Psoas muscle (tissue), 8 donors: ENCODE data around the gene PCBP2. TPM values are rescaled to one million over a fixed set of nuclear protein-coding genes. Genes with fewer than 3 reads are reported as not detected.
A peak's percentile ranks its signal among the peaks of the same experiment; 100 is the strongest.

Experiments used
- ATAC-seq, 4 donors: fragments of 200-7000 bp; cut with Tn5 transposase; one replicate each; pipeline ENCODE4 v1.9.1; 2020; ENCODE audit warnings: moderate library complexity in 3 of 4, mild to moderate bottlenecking in 2 of 4
- DNase-seq, 2 donors: peaks; one replicate each; pipeline ENCODE4 v3.0.0-alpha.2; 2020
- H3K27ac ChIP-seq: fragments of 200-600 bp; one replicate; pipeline ENCODE4 v1.8.0; 2022
- H3K27me3 ChIP-seq, 3 donors: fragments of 200-600 bp in 1 of 3; one replicate each; pipeline versions ENCODE4 v1.6.1 to v1.8.0; 2013 to 2022; ENCODE audit warnings: low read length in 2 of 3, mild to moderate bottlenecking in 2 of 3, moderate library complexity in 1 of 3; ENCODE audit not compliant: insufficient read depth in 3 of 3
- H3K36me3 ChIP-seq, 2 donors: fragments of 200-600 bp in 1 of 2; one replicate each; pipeline versions ENCODE4 v1.6.1 to v1.8.0; 2013 to 2022; ENCODE audit warnings: low read depth in 1 of 2, mild to moderate bottlenecking in 1 of 2, moderate library complexity in 1 of 2; ENCODE audit not compliant: insufficient read depth in 1 of 2
- H3K4me1 ChIP-seq: fragments of 200-600 bp; one replicate; pipeline ENCODE4 v1.8.0; 2022
- H3K4me3 ChIP-seq: fragments of 200-600 bp; one replicate; pipeline ENCODE4 v1.8.0; 2022; ENCODE audit warnings: mild to moderate bottlenecking
- H3K9me3 ChIP-seq: fragments of 200-600 bp; one replicate; pipeline ENCODE4 v1.8.0; 2022
- WGBS, 3 donors: extraction: QIAGEN DNeasy Blood & Tissue Kit; methylation state at CpG; one replicate each; pipeline versions ENCODE4 v1.1.6 to v1.1.7; 2013; 5-methylcytosine and 5-hydroxymethylcytosine counted together
- intact Hi-C, 2 donors: fragments of 100-400 bp; cut with DNase I; formaldehyde crosslinking; loops; one replicate each; pipeline versions ENCODE4 v1.11.0 to v1.14.2; 2022
- polyA plus RNA-seq, 3 donors: library from polyadenylated mRNA; stranded (reverse); fragments of 200-250 nt; gene quantifications; one replicate each; pipeline ENCODE4 v1.2.3, GENCODE V29; 2013
- total RNA-seq, 4 donors: library from RNA; stranded (reverse); fragmentation: NEBNext Ultra II Directional in 2 of 4; extraction: Animal tissue kit (Norgen Biotek cat#: 25700) in 2 of 4; gene quantifications; one replicate each; pipeline versions ENCODE4 v1.2.1 to v1.2.4, GENCODE V29; 2021 to 2023
- TF ChIP-seq, protein P1 (sequence below): fragments of 200-600 bp; IDR thresholded peaks from one replicate; pipeline ENCODE4 v1.8.0; 2022; ENCODE audit warnings: antibody characterized with exemption
- donor health status: healthy with polysubstance abuse.
- donor health status: DM: no; HTN: no; CAD: no; lungs with moderate emphysema.
- donor health status: Bipolar disorder and iron deficiency.
- donor health status: healthy.
- donor health status: DM: yes; HTN: yes; CAD: no.
- donor health status: DM: no; HTN: no; CAD: no.
- donor health status: DM: no; HTN: no; CAD: no.
- donor health status: DM: yes; HTN: yes; CAD: no.

PCBP2 gene
- total and polyA plus RNA-seq, 7 donors, result 254 to 507 (median 412) TPM

DNA sequence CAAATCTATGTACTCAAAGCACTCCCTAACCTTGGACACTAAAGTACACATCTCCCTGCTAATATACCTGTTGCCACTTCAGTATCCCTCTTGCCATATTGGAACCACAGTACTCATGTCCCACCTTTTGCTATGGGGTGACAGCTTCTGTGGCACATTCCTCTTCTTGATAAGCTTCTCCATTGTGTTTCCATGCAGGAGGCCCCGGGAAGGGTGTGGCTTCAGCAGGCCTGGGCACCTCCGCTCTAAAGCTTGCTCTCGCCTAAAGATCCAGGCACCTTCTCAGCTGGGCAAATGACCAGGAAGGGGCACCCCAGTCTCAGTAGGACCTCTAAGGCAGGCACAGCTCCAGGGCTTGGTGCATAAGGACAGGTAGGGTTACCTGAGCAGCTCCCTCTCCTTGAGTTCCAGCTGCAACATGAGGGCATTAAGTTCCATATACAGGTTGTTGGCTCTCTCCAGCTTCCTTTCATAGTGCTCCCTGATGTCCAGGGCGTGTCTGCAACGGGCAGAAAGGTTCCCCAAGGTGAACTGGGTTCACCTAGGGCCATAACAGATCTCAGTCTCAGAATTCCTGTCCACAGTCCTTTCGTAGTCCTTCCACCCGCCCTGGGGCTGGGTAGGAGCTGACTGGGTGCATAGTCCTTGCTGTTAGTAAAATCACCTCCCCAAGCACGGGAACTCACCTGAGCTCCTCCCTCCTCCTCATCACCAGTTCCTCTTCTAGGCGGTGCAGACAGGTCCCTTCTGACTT, 31.5 kb downstream of the PCBP2 start:
- WGBS, 3 donors, result 54 to 74% (median 65%) methylated on average over 9 of the region's 9 CpGs
- H3K4me3 ChIP-seq, result no peak overlapping the region
- intact Hi-C loops, result no loop called here
- TF ChIP-seq, protein P1, sequence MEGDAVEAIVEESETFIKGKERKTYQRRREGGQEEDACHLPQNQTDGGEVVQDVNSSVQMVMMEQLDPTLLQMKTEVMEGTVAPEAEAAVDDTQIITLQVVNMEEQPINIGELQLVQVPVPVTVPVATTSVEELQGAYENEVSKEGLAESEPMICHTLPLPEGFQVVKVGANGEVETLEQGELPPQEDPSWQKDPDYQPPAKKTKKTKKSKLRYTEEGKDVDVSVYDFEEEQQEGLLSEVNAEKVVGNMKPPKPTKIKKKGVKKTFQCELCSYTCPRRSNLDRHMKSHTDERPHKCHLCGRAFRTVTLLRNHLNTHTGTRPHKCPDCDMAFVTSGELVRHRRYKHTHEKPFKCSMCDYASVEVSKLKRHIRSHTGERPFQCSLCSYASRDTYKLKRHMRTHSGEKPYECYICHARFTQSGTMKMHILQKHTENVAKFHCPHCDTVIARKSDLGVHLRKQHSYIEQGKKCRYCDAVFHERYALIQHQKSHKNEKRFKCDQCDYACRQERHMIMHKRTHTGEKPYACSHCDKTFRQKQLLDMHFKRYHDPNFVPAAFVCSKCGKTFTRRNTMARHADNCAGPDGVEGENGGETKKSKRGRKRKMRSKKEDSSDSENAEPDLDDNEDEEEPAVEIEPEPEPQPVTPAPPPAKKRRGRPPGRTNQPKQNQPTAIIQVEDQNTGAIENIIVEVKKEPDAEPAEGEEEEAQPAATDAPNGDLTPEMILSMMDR, result no peak
- H3K27me3 ChIP-seq, result no peaks in the 10 kb centered on the region
- peaks cover 0 to 83% of the 10 kb centered on the region in 2 donors for H3K36me3 ChIP-seq
- ATAC-seq, result peak; percentile 2 to 14 (median 7)
- DNase-seq, result peak in 1 of 2 donors; percentile 50
- H3K4me1 ChIP-seq, result peaks cover 14% of the 10 kb centered on the region
- no peaks in the 10 kb centered on the region for H3K9me3 ChIP-seq
- H3K27ac ChIP-seq, result peak overlapping the region; percentile 2

DNA sequence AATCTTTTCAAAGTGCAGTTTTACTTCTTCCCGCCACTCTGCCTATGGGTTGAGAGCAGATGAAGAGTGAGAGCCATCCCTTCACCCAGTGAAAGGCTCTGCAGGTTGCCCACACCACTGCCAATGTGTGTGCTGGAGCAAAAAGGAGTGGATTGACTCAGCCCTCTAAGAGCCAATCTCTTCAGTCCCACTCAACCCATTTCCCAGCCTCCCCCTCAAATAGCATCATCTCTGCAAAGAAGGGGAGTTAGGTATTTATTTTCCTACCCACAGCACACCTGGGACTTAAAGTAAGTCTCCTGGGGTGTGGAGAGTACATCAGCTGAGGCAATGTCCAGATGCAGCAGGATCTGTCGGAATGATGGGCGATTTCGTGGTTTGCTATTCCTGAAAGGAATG, 32.1 kb downstream of the PCBP2 start:
- no peaks in the 10 kb centered on the region for H3K27me3 ChIP-seq
- peak in 3 of 4 donors; percentile 2 to 8 (median 4) for ATAC-seq
- WGBS, 3 donors, result 79 to 85% (median 81%) methylated on average over 4 of the region's 4 CpGs
- TF ChIP-seq, protein P1, result no peak
- H3K27ac ChIP-seq, result no peak overlapping the region
- no peak overlapping the region for H3K4me3 ChIP-seq
- H3K4me1 ChIP-seq, result peaks cover 9% of the 10 kb centered on the region
- intact Hi-C loops, result no loop called here
- H3K36me3 ChIP-seq, result peaks cover 0 to 77% of the 10 kb centered on the region in 2 donors
- DNase-seq, result no peak
- no peaks in the 10 kb centered on the region for H3K9me3 ChIP-seq

DNA sequence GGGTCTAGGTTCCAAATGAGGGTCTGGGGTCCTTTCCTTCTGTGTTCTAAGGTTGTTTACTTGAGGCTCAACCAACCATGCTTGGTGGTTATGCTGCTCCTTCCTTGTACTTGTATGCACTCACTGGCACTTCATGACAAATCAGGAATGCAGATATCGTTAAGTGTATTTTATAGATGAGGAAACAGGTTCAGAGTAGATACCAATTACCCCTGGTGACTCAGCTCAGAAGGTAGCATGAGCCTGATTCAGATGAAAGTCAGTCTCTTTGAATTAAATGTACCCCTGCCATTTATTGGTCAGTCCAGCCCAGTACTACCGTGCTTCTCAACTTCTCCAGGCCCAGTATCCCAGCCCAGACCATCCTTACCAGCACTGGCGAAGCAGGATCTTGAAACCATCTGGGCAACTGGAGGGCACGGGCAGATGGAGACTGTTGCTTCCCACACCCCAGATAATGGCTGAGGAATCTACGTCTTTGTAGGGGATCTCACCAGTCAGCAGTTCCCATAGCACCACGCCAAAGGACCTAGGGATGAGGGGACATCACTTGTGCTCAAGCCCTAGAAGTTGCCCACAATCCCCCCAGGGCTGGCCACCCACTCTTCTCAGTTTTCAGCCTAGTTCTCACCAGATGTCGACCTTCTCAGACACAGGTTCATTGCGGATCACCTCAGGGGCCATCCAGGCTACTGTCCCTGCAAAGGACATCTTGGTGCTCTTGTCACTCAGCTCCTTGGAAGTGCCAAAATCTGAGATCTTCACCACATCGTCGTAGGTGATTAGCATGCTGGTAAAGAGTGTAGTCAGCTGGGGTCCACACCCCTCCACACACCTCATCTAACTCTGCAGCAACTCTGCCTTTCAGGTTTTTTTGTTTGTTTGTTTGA, 33.0 kb downstream of the PCBP2 start:
- Histone ChIP-seq H3K4me3 (no peak overlapping the region), H3K27ac (no peak overlapping the region), H3K4me1 (peaks cover 7% of the 10 kb centered on the region), H3K27me3 (no peaks in the 10 kb centered on the region), H3K36me3 (peaks cover 0 to 68% of the 10 kb centered on the region in 2 donors), H3K9me3 (no peaks in the 10 kb centered on the region)
- ATAC-seq, result no peak
- intact Hi-C loops, result no loop called here
- 73 to 86% (median 76%) methylated on average over 10 of the region's 10 CpGs for WGBS, 3 donors
- TF ChIP-seq, protein P1, result no peak
- peak in 1 of 2 donors; percentile 32 for DNase-seq

DNA sequence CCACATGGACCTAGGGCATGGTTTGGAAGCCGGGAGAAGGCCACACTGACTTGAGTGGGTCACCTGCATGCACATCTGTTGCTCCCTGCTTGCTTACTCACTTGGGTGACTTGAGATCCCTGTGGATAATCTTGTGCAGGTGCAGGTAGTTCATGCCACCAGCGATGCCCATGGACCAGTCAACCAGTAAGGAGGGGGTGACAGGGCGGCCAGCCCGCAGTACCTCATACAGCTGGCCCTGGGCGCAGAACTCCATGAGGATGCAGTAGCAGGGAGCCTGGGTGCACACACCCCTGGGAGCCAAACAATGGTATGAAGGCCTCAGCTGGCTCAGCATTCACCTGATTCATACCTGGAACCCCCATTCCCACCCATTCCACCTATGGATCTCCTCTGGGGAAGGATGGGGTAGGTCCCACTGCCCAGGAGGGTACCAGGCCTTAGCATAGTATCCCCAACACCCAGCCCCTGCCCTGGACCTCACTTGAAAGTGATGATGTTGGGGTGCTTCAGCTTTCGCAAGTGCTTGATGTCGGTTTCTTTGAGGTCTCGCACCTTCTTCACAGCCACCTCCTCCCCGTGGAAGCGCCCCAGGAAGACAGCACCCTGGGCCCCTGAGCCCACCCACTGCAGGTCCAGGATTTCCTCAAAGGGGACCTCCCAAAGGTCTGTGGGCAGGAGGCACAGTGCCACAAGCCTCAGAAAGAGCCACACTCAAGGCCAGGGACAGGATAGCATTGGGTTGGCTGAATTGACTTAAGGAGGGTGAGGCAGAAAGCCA, 34.2 kb downstream of the PCBP2 start:
- Histone ChIP-seq H3K27ac (no peak overlapping the region), H3K9me3 (no peaks in the 10 kb centered on the region), H3K4me3 (no peak overlapping the region), H3K4me1 (peaks cover 4% of the 10 kb centered on the region), H3K27me3 (no peaks in the 10 kb centered on the region), H3K36me3 (peaks cover 0 to 55% of the 10 kb centered on the region in 2 donors)
- WGBS, 3 donors, result 89 to 95% (median 94%) methylated on average over 10 of the region's 10 CpGs
- TF ChIP-seq, protein P1, result no peak
- ATAC-seq (peak in 1 of 4 donors; percentile 5), DNase-seq (peak in 1 of 2 donors; percentile 47)
- intact Hi-C loops, result no loop called here
